ENCODE results near the gene S1PR5.
"Not testable (repeated sequence)": the region's sequence is repeated elsewhere in the genome, so short reads cannot be mapped to it uniquely, and the experiment has no call there.

Gene S1PR5

DNA sequence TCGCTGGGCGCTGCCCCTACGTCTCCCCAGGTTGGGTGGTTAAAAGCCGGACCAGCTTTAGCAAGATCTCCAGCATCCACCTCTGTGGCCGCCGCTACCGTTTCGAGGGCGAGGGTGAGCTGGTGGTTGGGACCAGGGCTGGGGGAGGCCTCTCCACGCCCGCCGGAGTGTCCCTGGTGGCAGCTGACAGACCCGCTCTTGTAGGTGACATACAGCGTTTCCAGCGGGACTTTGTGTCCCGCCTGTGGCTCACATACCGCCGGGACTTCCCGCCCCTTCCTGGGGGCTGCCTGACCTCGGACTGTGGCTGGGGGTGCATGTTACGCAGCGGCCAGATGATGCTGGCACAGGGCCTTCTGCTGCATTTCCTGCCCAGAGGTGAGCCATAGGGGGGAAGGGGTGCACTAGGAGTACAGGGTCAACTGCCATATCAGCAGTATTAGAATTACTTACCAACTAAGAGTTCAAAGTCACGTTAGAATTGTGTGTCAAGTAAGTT lies 27.6 kb upstream of the S1PR5 start:
- no peak for DNase-seq (ENCODE audit: low read depth, low spot score)
- H3K4me1 ChIP-seq (ENCODE audit: control insufficient read depth, insufficient read depth, low read length) = peaks cover 4% of the 10 kb centered on the region; the same call in 1 of the 2 replicates
- H3K36me3 ChIP-seq (ENCODE audit: control insufficient read depth, insufficient read depth, low read length) = peaks cover 15% of the 10 kb centered on the region
- no CpG with 5 or more reads among the region's 23 CpGs for WGBS (ENCODE audit: insufficient coverage, insufficient read length)
- H3K9me3 ChIP-seq (ENCODE audit: control insufficient read depth, insufficient read depth, low read length) = no peaks in the 10 kb centered on the region
- no peaks in the 10 kb centered on the region for H3K27me3 ChIP-seq (ENCODE audit: control insufficient read depth, insufficient read depth, low read length)
- no peak overlapping the region for H3K27ac ChIP-seq (ENCODE audit: low read length)
- H3K4me3 ChIP-seq (ENCODE audit: low read length) = peak overlapping the region; percentile 98; the same call in 1 of the 2 replicates

DNA sequence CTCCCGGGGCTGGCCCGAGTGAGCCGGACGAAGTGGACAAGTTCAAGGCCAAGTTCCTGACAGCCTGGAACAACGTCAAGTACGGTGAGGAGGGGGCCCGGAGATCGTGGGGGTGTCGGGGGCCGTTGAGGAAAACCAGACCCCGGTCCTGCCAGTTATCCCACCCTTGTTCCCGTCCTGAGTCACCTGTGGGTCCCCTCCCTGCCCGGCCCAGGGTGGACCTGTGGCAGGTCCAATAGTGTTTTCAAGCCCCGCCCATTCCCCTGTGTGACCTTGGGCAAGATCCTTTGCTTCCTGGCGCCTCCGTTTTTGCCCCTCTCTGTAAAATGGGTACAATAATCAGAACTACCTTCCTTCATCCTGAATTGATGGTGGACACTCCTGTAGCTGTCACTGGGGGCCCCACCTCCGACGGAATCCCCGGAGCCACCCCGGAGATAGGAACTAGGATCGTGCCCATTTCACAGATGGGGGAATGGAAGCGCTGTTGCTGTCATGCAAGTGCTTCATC lies 27.1 kb upstream of the S1PR5 start:
- WGBS (ENCODE audit: insufficient coverage, insufficient read length) = no CpG with 5 or more reads among the region's 22 CpGs
- peaks cover 15% of the 10 kb centered on the region for H3K36me3 ChIP-seq (ENCODE audit: control insufficient read depth, insufficient read depth, low read length)

DNA sequence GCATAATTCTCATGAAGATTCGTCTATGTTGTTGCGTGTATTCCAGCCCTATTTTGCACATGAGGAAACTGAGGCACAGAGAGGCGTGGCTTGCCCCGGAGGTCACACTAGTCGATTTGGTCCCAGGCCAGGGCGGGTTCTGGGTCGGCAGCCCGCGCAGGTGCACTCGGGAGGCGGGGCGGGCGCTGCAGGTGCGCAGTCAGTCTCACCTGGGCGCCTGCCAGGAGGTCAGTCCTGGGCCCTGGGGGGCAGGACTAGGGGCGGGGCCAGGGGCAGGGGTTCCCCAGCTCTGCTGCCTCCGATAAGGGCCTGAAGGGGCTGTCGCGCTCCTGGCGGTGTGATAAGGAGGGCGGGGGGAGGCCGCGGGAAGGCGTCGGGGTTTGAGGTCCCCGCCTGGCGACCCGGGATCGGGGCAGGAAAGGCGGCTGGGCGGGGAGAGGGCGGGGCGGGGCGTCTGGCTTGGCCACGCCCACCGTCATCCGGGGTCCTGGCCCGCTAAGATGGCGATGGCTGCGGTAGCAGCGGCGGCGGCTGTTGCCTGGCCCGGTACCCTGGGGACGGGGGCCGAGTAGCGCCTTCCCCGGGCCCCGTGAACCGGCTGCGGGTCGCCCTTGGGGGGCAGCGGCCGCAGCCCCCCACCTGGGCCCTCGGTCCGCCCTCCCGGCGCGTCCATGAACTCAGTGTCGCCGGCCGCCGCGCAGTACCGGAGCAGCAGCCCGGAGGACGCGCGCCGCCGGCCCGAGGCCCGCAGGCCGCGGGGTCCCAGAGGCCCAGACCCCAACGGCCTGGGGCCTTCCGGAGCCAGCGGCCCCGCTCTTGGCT lies 26.4 kb upstream of the S1PR5 start, which contains the start of gene ATG4D:
Gene ATG4D, plus strand, starts transcription at position 485 of the 822 bp plus-strand sequence. Its CDS starts 187 bp downstream, at position 672.
- H3K36me3 ChIP-seq (ENCODE audit: control insufficient read depth, insufficient read depth, low read length) = peaks cover 10% of the 10 kb centered on the region
- DNase-seq (ENCODE audit: low read depth, low spot score) = no peak
- H3K9me3 ChIP-seq (ENCODE audit: control insufficient read depth, insufficient read depth, low read length) = no peaks in the 10 kb centered on the region
- H3K27me3 ChIP-seq (ENCODE audit: control insufficient read depth, insufficient read depth, low read length) = no peaks in the 10 kb centered on the region
- no CpG with 5 or more reads among the region's 79 CpGs for WGBS (ENCODE audit: insufficient coverage, insufficient read length)
- H3K27ac ChIP-seq (ENCODE audit: low read length) = no peak within 1 kb of the TSS
- peak within 1 kb of the TSS; percentile 98 for H3K4me3 ChIP-seq (ENCODE audit: low read length)
- H3K4me1 ChIP-seq (ENCODE audit: control insufficient read depth, insufficient read depth, low read length) = peaks cover 4% of the 10 kb centered on the region; the same call in 1 of the 2 replicates

More for the DNA sequence above, 27.1 kb upstream of the S1PR5 start:
- Histone ChIP-seq H3K4me3 (ENCODE audit: low read length) (peak overlapping the region; percentile 98), H3K9me3 (ENCODE audit: control insufficient read depth, insufficient read depth, low read length) (no peaks in the 10 kb centered on the region), H3K27me3 (ENCODE audit: control insufficient read depth, insufficient read depth, low read length) (no peaks in the 10 kb centered on the region), H3K27ac (ENCODE audit: low read length) (no peak overlapping the region), H3K4me1 (ENCODE audit: control insufficient read depth, insufficient read depth, low read length) (peaks cover 4% of the 10 kb centered on the region; the same call in 1 of the 2 replicates)
- DNase-seq (ENCODE audit: low read depth, low spot score) = no peak

DNA sequence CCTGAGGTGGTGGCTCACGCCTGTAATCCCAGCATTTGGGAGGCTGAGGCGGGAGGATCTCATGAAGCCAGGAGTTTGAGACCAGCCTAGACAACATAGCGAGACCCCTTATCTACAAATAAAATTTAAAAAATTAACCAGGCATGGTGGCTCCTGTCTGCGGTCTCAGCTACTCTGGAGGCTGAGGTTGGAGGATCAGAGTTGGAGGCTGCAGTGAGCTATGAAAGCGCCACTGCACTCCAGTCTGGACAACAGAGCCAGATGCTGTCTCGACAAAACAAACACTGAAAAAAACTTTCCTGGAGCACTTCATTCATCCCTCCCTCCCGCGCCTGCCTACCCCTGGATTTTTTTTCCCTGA lies 25.8 kb upstream of the S1PR5 start:
- Histone ChIP-seq H3K27me3 (ENCODE audit: control insufficient read depth, insufficient read depth, low read length) (no peaks in the 10 kb centered on the region), H3K36me3 (ENCODE audit: control insufficient read depth, insufficient read depth, low read length) (peaks cover 6% of the 10 kb centered on the region), H3K4me1 (ENCODE audit: control insufficient read depth, insufficient read depth, low read length) (peaks cover 4% of the 10 kb centered on the region; the same call in 1 of the 2 replicates), H3K27ac (ENCODE audit: low read length) (no peak overlapping the region), H3K4me3 (ENCODE audit: low read length) (peak overlapping the region; percentile 98; the same call in 1 of the 2 replicates), H3K9me3 (ENCODE audit: control insufficient read depth, insufficient read depth, low read length) (no peaks in the 10 kb centered on the region)
- DNase-seq (ENCODE audit: low read depth, low spot score) = no peak
- no CpG with 5 or more reads among the region's 8 CpGs for WGBS (ENCODE audit: insufficient coverage, insufficient read length)

DNA sequence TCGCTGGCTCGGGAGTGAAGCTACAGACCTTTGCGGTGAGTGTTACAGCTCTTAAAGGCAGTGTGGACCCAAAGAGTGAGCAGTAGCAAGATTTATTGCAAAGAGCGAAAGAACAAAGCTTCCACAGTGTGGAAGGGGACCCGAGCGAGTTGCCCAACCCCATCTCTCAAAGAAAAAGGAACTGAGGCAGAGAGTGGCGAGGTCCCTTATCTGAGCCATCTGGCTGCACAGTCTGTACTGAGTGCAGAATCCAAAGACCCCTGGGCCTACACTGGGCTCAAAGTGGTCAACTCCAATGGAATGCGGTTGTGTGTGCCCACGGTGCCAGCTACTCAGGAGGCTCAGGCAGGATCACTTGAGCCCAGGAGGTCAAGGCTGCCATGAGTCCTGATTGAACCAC lies 21.8 kb upstream of the S1PR5 start:
- no CpG with 5 or more reads among the region's 9 CpGs for WGBS (ENCODE audit: insufficient coverage, insufficient read length)
- DNase-seq (ENCODE audit: low read depth, low spot score) = not testable (repeated sequence)

DNA sequence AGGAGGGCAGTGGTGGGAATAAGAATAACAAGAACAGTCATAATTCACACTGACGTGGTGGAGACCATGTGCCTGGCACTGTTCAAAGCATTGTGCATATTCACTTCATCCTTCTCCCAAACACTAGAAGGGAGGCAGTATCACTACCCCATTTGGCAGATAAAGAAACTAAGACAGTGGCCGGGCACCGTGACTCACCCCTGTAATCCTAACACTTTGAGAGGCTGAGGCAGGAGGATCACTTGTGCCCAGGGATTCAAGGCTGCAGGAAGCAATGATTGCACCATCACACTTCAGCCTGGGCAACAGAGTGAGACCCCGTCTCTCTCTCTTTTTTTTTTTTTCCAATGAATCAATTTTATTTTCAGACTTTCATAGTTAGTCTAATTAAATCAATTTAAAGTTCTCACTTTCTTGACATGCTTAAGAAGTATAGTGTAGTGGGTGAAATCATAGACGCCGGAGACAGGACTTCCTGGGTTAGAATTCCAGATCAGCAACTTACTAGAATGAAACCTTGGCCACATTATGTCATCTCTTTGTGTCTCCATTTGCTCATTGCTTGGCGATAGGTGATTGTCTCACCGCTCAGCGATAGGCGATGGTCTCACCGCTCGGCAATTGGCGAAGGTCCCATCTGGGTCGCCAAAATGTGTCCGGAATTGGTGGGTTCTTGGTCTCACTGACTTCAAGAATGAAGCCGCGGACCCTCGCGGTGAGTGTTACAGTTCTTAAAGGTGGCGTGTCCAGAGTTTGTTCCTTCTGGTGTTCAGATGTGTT lies 21.1 kb upstream of the S1PR5 start:
- H3K4me1 ChIP-seq (ENCODE audit: control insufficient read depth, insufficient read depth, low read length) = no peaks in the 10 kb centered on the region
- H3K9me3 ChIP-seq (ENCODE audit: control insufficient read depth, insufficient read depth, low read length) = no peaks in the 10 kb centered on the region
- H3K27ac ChIP-seq (ENCODE audit: low read length) = no peak overlapping the region
- no peaks in the 10 kb centered on the region for H3K36me3 ChIP-seq (ENCODE audit: control insufficient read depth, insufficient read depth, low read length)
- no peak for DNase-seq (ENCODE audit: low read depth, low spot score)
- H3K4me3 ChIP-seq (ENCODE audit: low read length) = no peak overlapping the region
- no CpG with 5 or more reads among the region's 20 CpGs for WGBS (ENCODE audit: insufficient coverage, insufficient read length)
- no peaks in the 10 kb centered on the region for H3K27me3 ChIP-seq (ENCODE audit: control insufficient read depth, insufficient read depth, low read length)

More for the DNA sequence above, 21.8 kb upstream of the S1PR5 start:
- H3K9me3 ChIP-seq (ENCODE audit: control insufficient read depth, insufficient read depth, low read length); H3K27me3 ChIP-seq (ENCODE audit: control insufficient read depth, insufficient read depth, low read length); H3K36me3 ChIP-seq (ENCODE audit: control insufficient read depth, insufficient read depth, low read length); H3K27ac ChIP-seq (ENCODE audit: low read length); H3K4me3 ChIP-seq (ENCODE audit: low read length); H3K4me1 ChIP-seq (ENCODE audit: control insufficient read depth, insufficient read depth, low read length): not testable (repeated sequence)

DNA sequence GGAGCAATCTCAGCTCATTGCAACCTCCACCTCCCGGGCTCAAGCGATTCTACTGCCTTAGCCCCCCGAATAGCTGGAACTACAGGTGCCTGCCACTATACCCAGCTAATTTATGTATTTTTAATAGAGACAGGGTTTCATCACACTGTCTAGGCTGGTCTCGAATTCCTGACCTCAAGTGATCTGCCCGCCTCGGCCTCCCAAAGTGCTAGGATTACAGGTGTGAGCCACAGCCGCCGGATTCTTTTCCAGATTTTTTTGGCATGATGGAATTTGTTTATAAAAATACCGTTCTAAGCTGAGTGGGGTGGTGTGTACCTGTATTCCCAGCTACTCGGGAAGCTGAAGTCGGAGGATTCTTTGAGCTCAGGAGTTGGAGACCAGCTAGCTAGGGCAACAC lies 20.4 kb upstream of the S1PR5 start:
- Histone ChIP-seq H3K4me1 (ENCODE audit: control insufficient read depth, insufficient read depth, low read length) (no peaks in the 10 kb centered on the region), H3K27ac (ENCODE audit: low read length) (no peak overlapping the region), H3K27me3 (ENCODE audit: control insufficient read depth, insufficient read depth, low read length) (no peaks in the 10 kb centered on the region), H3K4me3 (ENCODE audit: low read length) (no peak overlapping the region), H3K36me3 (ENCODE audit: control insufficient read depth, insufficient read depth, low read length) (no peaks in the 10 kb centered on the region), H3K9me3 (ENCODE audit: control insufficient read depth, insufficient read depth, low read length) (no peaks in the 10 kb centered on the region)
- WGBS (ENCODE audit: insufficient coverage, insufficient read length) = no CpG with 5 or more reads among the region's 11 CpGs
- DNase-seq (ENCODE audit: low read depth, low spot score) = no peak

DNA sequence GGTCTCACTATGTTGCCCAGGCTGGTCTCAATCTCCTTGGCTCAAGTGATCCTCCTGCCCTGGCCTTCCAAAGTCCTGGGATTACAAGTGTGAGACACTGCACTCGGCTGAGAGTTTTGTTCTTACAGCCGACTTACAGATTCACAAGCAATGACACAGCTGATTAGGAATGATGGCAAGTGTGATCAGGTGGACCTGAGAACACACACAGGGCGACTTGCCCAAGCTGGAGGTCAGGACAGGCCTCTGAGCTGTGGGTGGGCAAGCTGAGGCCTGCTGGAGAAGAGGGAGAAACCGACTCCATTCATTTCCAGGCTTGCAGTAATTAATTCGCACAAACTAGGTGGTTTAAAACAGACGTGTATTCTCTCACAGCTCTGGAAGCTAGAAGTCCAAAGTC lies 18.4 kb upstream of the S1PR5 start:
- no peak for DNase-seq (ENCODE audit: low read depth, low spot score)
- no peaks in the 10 kb centered on the region for H3K9me3 ChIP-seq (ENCODE audit: control insufficient read depth, insufficient read depth, low read length)
- no peaks in the 10 kb centered on the region for H3K36me3 ChIP-seq (ENCODE audit: control insufficient read depth, insufficient read depth, low read length)
- H3K27ac ChIP-seq (ENCODE audit: low read length) = no peak overlapping the region
- H3K27me3 ChIP-seq (ENCODE audit: control insufficient read depth, insufficient read depth, low read length) = no peaks in the 10 kb centered on the region
- H3K4me1 ChIP-seq (ENCODE audit: control insufficient read depth, insufficient read depth, low read length) = no peaks in the 10 kb centered on the region
- WGBS (ENCODE audit: insufficient coverage, insufficient read length) = no CpG with 5 or more reads among the region's 6 CpGs
- H3K4me3 ChIP-seq (ENCODE audit: low read length) = no peak overlapping the region

DNA sequence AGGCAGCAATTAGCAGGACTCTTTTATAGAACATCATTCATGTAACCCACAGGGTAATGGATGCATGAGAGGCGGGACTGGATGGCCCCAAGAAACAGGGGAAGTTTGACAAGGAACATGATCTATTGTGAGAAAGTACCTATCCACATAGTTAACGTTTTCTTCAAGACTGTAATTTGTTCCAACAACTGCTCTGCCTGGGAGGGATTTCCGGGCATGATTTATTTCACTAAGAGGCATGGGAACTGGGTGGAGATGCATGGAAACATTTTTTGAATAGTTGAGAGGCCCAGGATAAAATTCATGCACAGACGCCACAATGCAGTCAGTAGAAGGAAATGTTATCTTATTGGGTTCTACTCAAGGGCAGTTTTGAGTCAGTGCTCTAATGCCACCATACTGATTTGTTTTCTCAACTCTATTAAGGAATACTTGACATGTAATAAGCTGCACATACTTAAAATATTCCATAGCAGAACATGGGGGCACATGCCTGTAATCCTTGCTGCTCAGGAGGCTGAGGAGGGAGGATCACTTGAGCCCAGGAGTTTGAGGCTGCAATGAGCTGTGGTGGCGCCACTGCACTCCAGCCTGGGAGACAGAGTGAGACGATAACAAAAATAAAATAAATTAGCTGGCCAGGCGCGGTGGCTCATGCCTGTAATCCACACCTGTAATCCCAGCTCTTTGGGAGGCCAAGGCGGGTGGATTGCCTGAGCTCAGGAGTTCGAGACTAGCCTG lies 16.6 kb upstream of the S1PR5 start:
- no peak for DNase-seq (ENCODE audit: low read depth, low spot score)
- H3K4me1 ChIP-seq (ENCODE audit: control insufficient read depth, insufficient read depth, low read length) = no peaks in the 10 kb centered on the region
- no peaks in the 10 kb centered on the region for H3K9me3 ChIP-seq (ENCODE audit: control insufficient read depth, insufficient read depth, low read length)
- no CpG with 5 or more reads among the region's 10 CpGs for WGBS (ENCODE audit: insufficient coverage, insufficient read length)
- no peaks in the 10 kb centered on the region for H3K36me3 ChIP-seq (ENCODE audit: control insufficient read depth, insufficient read depth, low read length)
- H3K27me3 ChIP-seq (ENCODE audit: control insufficient read depth, insufficient read depth, low read length) = no peaks in the 10 kb centered on the region
- no peak overlapping the region for H3K27ac ChIP-seq (ENCODE audit: low read length)
- H3K4me3 ChIP-seq (ENCODE audit: low read length) = no peak overlapping the region

DNA sequence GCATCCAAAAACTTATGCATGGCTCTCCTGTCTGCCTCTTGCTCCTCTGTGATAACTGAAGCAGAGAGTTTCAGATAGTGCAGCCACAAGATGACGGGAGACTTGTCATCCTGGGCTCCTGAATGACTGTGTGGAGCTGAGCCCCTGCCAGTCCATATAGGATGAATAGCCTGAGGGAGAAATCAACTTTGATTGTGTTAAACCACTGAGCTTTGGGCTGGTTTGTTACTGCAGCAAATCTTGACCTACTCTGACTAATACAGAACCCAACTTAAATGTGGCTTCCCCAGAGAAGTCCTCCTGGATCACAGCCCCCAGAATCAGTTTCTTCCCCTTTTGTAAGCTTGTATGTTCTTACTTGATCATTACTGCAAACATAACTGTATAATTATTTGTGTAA lies 15.2 kb upstream of the S1PR5 start:
- H3K4me1 ChIP-seq (ENCODE audit: control insufficient read depth, insufficient read depth, low read length) = no peaks in the 10 kb centered on the region
- H3K27me3 ChIP-seq (ENCODE audit: control insufficient read depth, insufficient read depth, low read length) = no peaks in the 10 kb centered on the region
- H3K27ac ChIP-seq (ENCODE audit: low read length) = no peak overlapping the region
- H3K4me3 ChIP-seq (ENCODE audit: low read length) = no peak overlapping the region
- no peaks in the 10 kb centered on the region for H3K36me3 ChIP-seq (ENCODE audit: control insufficient read depth, insufficient read depth, low read length)
- no peaks in the 10 kb centered on the region for H3K9me3 ChIP-seq (ENCODE audit: control insufficient read depth, insufficient read depth, low read length)
- DNase-seq (ENCODE audit: low read depth, low spot score) = no peak
- WGBS (ENCODE audit: insufficient coverage, insufficient read length) = no CpG with 5 or more reads among the region's 1 CpG
